Mammary epithelial cell (primary cell): ENCODE results near the gene ANKS1B.

ENCODE experiments used
- EZH2 ChIP-seq: IDR thresholded peaks from 2 replicates; pipeline ENCODE4 v1.6.1; 2012; ENCODE audit warnings: low read length, inconsistent platforms, borderline replicate concordance
- TF ChIP-seq, protein P1 (sequence below), 2 donors: IDR thresholded peaks in 1 of 2; conservative IDR thresholded peaks in 1 of 2; 2 replicates each; pipeline ENCODE4 v1.5.1; 2011 to 2012; ENCODE audit warnings: inconsistent platforms in 2 of 2, low read length in 2 of 2, mild to moderate bottlenecking in 2 of 2, control low read depth in 1 of 2, low read depth in 1 of 2; ENCODE audit not compliant: insufficient read depth in 1 of 2; ENCODE audit errors: extremely low read depth in 1 of 2

DNA sequence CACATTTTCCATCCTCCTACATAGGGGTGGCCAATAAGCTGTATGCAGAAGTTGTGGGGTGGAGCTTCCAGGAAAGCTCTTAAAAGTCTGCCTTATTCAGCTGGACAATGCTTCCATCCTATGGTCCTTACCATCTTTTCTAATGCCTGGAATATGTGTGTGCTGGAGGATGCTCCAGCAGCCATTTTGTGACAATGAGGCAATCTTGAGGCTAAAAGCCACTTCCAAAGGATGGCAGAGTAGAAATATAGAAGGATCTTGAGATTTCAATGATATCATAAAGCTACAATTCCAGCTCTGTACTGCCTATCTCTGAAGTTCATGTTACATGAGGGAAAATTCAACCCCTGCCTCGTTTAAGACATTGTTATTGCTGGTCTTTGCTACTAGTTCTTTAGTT, 1244.0 kb downstream of the ANKS1B start:
- TF ChIP-seq, protein P1, sequence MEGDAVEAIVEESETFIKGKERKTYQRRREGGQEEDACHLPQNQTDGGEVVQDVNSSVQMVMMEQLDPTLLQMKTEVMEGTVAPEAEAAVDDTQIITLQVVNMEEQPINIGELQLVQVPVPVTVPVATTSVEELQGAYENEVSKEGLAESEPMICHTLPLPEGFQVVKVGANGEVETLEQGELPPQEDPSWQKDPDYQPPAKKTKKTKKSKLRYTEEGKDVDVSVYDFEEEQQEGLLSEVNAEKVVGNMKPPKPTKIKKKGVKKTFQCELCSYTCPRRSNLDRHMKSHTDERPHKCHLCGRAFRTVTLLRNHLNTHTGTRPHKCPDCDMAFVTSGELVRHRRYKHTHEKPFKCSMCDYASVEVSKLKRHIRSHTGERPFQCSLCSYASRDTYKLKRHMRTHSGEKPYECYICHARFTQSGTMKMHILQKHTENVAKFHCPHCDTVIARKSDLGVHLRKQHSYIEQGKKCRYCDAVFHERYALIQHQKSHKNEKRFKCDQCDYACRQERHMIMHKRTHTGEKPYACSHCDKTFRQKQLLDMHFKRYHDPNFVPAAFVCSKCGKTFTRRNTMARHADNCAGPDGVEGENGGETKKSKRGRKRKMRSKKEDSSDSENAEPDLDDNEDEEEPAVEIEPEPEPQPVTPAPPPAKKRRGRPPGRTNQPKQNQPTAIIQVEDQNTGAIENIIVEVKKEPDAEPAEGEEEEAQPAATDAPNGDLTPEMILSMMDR (conservative IDR thresholded peaks at IDR 0.05 in 1 of 2, IDR thresholded peaks at IDR 0.05 in 1 of 2; ENCODE audit: extremely low read depth in 1 of 2, insufficient read depth in 1 of 2, low read depth in 1 of 2, low read length in 2 of 2), result no peak
- TF ChIP-seq EZH2, result no peak
